NB4 (cell line): ENCODE measurements around the gene ERFE.

Source experiments
- MYC ChIP-seq: IDR thresholded peaks from 2 replicates; pipeline ENCODE4 v1.6.1; 2011; ENCODE audit warnings: low read depth, low read length
- POLR2A ChIP-seq: IDR thresholded peaks from 2 replicates; pipeline ENCODE4 v1.6.1; 2011; ENCODE audit warnings: mild to moderate bottlenecking; ENCODE audit not compliant: insufficient read length; ENCODE audit errors: extremely low read depth
- TF ChIP-seq, protein P1 (sequence below): IDR thresholded peaks from one replicate; pipeline ENCODE4 v1.5.1; 2012; ENCODE audit warnings: low read depth, low read length
- TF ChIP-seq, protein P2 (sequence below): IDR thresholded peaks from 2 replicates; pipeline ENCODE4 v1.6.1; 2011; ENCODE audit warnings: low read depth, low read length

DNA sequence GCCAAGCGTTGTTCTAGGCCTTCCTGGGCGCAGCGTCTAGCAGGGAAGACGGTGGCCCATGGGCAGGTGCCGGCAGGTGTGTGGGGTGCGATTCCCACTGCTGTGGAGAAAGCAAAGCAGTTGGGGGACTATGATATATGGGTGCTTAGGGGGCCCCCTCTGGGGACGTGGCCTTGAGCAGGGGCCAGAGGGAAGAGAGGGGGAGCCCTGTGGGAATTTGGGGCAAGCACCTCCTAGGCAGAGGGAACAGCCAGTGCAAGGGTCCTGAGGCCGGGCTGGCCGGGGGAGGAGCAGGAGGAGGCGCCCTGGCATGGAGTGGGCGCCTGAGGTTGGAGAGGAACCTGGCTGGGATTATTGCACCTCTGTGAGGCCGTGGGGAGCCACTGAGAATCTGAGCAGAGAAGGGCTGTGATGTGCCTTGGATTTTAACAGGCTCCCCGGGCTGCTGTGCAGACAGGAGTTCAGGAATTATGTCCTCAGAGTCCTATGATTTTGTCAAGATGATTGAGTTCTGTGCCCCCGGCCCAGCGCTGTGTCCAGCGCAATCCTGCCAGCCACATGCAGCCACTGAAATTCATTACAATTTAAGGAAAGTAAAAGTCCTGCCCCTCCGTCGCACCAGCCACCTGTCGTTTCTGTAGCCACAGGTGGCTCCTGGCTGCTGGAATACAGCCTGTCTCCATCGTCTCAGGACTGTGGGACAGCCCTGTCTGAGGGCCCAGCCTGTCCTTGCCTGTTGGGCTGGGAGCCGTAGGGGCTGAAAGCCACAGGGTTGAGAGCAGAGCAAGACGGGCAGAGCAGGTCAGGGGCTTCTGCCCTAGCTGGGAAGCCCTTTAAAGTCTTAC is 29.4 kb upstream of the ERFE start:
- TF ChIP-seq, protein P1, sequence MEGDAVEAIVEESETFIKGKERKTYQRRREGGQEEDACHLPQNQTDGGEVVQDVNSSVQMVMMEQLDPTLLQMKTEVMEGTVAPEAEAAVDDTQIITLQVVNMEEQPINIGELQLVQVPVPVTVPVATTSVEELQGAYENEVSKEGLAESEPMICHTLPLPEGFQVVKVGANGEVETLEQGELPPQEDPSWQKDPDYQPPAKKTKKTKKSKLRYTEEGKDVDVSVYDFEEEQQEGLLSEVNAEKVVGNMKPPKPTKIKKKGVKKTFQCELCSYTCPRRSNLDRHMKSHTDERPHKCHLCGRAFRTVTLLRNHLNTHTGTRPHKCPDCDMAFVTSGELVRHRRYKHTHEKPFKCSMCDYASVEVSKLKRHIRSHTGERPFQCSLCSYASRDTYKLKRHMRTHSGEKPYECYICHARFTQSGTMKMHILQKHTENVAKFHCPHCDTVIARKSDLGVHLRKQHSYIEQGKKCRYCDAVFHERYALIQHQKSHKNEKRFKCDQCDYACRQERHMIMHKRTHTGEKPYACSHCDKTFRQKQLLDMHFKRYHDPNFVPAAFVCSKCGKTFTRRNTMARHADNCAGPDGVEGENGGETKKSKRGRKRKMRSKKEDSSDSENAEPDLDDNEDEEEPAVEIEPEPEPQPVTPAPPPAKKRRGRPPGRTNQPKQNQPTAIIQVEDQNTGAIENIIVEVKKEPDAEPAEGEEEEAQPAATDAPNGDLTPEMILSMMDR = no peak
- TF ChIP-seq POLR2A (no peak), MYC (no peak)
- TF ChIP-seq, protein P2, sequence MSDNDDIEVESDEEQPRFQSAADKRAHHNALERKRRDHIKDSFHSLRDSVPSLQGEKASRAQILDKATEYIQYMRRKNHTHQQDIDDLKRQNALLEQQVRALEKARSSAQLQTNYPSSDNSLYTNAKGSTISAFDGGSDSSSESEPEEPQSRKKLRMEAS = no peak
